Measurements from ENCODE around the gene TWIST2.

Gene TWIST2

DNA sequence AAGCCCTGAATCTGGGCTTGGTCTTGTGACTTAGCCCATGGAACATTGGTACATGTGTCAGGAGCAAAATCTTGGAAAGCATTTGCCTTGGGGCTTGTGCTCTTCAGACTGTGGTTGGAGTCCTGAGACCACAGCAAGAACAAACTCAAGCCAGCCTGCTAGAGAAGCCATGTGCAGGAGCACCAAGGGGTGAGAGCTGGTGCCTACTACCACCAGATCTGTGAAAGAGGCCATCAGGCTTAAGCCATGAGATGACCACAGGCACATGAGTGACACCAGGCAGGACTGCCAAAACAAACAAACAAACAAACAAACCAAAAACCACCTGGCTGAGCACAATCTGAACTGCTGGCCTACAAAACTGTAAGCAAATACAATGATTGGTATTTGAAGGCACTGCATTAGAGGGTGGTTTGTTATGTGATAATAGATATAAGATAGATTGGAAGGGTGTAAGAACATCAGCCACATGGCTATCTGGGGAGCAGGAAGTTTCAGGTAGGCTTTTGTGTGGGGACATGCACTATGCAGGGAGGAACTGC, 9.0 kb upstream of the TWIST2 start:
- no peak for DNase-seq (ENCODE audit: low read depth in 2 of 2)

- no peak for DNase-seq (ENCODE audit: low read depth in 2 of 2)
Measured at GRCh38 chr2:238839428-238839827, 8.5 kb upstream of the TWIST2 start.

GRCh38 chr2:238841542-238842164, 6.2 kb upstream of the TWIST2 start:
- DNase-seq (ENCODE audit: low read depth in 2 of 2) = no peak

- DNase-seq (ENCODE audit: low read depth in 2 of 2) = no peak
Measured at GRCh38 chr2:238843476-238843875, 4.4 kb upstream of the TWIST2 start.

GRCh38 chr2:238845583-238846377, 2.1 kb upstream of the TWIST2 start:
- no peak for DNase-seq (ENCODE audit: low read depth in 2 of 2)

GRCh38 chr2:238846378-238846627, 1.6 kb upstream of the TWIST2 start:
- no peak for DNase-seq (ENCODE audit: low read depth in 2 of 2)

GRCh38 chr2:238846628-238847418, 1.1 kb upstream of the TWIST2 start:
- DNase-seq (ENCODE audit: low read depth in 2 of 2) = no peak

- no peak for DNase-seq (ENCODE audit: low read depth in 2 of 2)
Measured at GRCh38 chr2:238847419-238847801, 475 bp upstream of the TWIST2 start.

- no peak for DNase-seq (ENCODE audit: low read depth in 2 of 2)
Measured at GRCh38 chr2:238848691-238848975, 748 bp downstream of the TWIST2 start.

DNA sequence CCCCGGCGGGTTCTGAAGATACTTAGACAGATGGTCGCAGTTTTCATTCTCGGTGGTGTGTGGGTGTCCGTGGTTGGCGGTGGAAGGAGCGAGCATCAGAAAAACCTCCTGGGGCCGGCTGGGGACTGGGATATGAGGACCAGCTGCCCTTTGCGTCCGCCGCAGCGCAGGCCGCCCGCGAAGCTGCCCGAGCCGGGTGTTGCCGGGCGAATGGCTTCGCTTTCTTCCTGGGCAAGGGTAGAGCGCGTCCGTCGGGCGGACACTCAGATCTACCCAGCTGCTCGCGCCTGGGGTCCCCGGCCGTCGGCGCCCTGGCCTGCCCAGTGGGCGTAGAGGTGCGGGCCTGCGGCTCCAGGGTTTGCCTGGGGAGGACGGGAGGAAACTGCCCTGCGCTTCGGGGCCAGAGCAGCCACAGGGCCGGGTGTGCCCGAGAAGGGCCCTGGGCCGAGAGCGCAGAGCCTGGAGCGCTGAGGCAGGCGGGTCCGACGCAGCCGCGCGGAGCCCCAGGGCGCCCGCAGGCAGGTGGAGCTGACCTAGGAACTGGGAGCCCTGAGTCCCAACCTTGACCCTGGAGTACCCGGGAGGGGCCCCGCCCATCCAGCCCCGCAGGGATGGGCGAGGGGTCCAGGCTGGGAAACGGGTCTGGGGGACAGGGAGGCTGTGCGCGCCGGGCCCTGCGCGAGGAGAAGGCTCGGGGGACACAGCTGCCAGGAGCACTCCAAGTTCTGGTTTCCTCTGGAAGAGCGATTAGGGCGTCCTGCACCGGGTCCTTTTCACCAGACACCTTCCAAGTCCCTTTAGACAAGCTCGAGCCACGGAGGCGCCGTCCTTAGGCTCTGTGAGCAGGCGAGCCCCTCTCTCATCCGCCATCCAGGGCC, 1.3 kb downstream of the TWIST2 start:
- DNase-seq (ENCODE audit: low read depth in 2 of 2) = no peak

- no peak for DNase-seq (ENCODE audit: low read depth in 2 of 2)
Measured at GRCh38 chr2:238850091-238850490, 2.2 kb downstream of the TWIST2 start.

GRCh38 chr2:238851026-238851425, 3.1 kb downstream of the TWIST2 start:
- no peak for DNase-seq (ENCODE audit: low read depth in 2 of 2)

GRCh38 chr2:238851761-238852160, 3.9 kb downstream of the TWIST2 start:
- no peak for DNase-seq (ENCODE audit: low read depth in 2 of 2)

DNA sequence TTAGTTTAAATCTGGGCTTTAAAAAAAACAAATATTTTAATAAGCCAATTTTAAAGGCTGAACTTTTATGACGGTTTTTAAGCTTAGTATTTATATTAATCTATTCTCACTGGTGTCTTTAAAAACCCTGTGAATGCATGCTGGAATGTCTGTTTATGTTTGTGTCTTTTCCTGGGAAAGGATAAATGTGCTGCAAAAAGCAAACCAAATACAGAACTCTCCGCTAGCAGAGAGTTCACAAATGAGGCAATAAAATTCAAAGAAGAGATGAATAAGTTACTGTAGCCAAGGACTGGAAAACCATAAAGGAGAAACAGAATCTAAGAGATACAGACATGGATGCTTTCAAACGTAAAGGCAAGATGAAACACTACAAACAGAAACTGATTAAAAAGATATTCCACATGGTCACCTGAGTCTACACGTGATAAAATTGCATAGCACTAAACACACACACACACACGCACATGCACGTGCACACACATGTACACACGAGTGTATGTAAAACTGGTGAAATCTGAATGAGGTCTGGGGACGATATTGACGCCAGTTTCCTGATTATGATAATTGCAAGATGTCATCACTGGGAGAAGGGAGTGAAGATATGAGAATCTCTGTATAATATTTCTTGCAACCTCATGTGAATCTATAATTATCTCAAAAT, 4.5 kb downstream of the TWIST2 start:
- DNase-seq (ENCODE audit: low read depth in 2 of 2) = no peak

DNA sequence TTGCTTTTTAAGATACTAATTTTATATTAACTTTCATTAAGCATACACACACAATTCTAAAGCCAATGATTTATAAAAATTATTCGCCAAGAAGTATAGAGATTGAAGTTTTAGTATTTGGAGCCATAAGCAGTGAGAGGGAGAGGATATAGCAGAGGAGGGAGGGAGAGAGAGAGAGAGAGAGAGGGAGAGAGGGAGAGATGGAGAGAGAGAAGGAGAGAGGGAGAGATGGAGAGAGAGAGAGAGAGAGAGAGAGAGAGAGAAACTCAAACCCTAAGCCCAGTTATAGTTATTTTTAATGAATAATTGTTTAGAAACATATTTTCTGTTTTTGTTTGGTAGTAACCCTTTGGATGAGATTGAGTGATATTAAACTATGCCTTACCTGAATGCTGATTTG, 5.3 kb downstream of the TWIST2 start:
- no peak for DNase-seq (ENCODE audit: low read depth in 2 of 2)

DNA sequence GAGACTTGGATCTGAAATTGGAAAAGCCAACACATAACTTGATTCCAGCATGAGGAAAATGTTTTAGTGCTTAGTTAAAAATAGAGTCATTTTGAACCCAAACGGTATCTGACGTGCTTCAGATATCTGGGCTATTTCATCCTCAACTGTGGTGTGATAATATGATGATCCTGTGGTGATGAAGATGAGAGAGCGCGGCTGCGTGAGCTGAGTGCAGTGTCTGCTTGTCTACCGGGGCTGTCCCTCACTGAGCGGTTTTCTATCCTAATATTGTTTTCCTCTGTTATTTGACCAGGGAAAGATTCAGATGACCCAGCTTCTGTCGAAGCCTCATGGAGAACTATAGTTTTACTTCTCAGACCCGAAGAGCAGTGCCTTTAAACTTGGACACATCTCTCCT, 5.8 kb downstream of the TWIST2 start:
- DNase-seq (ENCODE audit: low read depth in 2 of 2) = no peak

DNA sequence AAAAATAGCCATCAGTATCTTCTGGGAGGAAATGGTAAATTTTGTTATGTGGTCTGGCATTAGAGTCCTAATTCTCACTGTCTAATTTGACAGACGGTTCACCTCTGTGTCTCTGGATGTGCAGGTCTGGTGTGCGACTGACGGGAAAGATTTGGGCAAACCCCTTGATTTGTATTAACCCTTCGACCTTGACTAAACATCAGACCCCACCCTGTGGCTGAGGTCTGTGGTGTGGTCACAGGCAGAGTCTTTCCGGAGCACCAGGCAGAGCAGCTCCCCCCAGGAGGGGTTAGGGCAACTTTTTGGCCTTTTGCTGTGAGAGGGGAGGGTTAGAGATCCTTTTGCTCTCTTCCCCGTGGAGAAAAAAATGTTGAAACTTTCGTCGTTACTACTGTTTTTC, 6.4 kb downstream of the TWIST2 start:
- no peak for DNase-seq (ENCODE audit: low read depth in 2 of 2)

DNA sequence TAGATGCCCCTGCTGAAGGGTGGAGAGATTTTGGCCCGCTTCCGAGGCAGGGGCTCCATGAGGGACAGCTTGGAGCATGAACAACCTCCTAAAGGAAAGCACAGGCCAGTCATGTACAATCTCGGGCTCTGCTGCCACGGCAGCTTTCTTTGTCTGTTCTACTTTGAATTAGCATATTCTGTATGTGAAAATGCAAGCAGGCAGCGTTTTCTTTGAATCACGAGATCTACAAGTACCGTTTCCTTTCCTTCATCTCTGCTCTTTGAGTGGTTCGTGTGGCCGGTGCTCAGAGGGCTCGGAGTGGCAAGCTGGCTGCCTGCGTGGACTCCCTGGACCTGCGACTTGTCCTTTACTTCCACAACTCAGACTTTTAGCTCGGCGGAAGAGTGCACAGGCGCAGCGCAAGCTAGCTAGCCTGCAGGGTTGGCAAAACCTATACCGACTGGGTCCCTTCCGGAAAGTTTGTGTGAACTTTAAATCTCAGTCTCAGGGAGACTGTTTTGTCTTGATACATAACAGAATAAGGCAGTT, 6.9 kb downstream of the TWIST2 start:
- DNase-seq (ENCODE audit: low read depth in 2 of 2) = no peak

- DNase-seq (ENCODE audit: low read depth in 2 of 2) = no peak
Measured at GRCh38 chr2:238855299-238855698, 7.4 kb downstream of the TWIST2 start.

DNA sequence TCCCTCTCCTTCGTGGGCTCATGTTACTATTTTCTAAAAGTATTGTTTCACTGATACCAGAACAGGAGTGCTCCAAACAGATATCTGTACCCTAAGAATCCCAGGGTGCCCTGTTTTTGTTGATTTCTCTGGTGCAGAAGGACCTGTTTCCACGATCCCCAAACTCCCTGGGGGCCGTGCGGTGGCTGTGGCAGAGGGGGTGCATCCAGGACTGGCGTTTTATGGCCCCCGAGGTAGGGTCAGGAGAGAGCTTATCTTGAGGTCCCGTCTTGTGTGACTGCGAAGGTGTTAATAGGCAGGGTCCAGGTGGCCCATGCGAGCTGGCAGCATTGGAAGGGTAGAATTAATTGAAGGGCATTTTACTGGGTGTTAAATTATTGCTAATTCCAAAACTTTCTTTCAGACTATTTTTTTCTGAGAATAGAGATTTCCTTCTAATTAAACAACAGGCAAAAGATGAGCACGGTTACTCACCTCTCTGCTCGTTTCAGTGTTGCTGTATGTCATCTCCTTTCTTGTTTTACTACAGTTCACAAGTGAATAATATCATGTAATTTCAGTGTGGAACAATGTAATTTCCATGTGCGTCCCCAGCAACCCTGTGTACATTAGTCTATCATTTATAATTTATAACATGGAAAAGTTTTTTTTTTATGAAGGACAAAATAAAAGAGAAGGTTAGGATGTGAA, 8.2 kb downstream of the TWIST2 start:
- no peak for DNase-seq (ENCODE audit: low read depth in 2 of 2)
